IMR-90 (cell line): ENCODE data around the gene PSMG4. TPM values are rescaled to one million over a fixed set of nuclear protein-coding genes. Genes with fewer than 3 reads are reported as not detected.

ENCODE experiments used
- ATAC-seq: fragments of 200-7000 bp; cut with Tn5 transposase; 2 replicates; pipeline ENCODE4 v1.9.1; 2020; ENCODE audit warnings: low read depth, mild to moderate bottlenecking, moderate library complexity
- BruUV-seq: library from RNA; stranded (reverse); fragments of 400-500 nt; replicated peaks from 2 replicates; lab custom pipeline; 2021; lab: Mats Ljungman, UMichigan
- CTCF ChIA-PET: fragments of 300-600 bp; formaldehyde crosslinking; extraction: SDS; loops from one replicate; lab custom pipeline; 2021; ENCODE audit warnings: antibody characterized with exemption; lab: Yijun Ruan, JAX
- POLR2A ChIA-PET: fragments of 300-600 bp; sonication (Branson Sonifier 250); formaldehyde crosslinking; loops from one replicate; lab custom pipeline; 2022; ENCODE audit warnings: antibody characterized with exemption; ENCODE audit not compliant: unreplicated experiment; lab: Charles Lee
- DNase-seq: peaks from one replicate; pipeline ENCODE4 v3.0.0; 2013
- H2AFZ ChIP-seq: replicated peaks from 2 replicates; pipeline ENCODE3; 2013; ENCODE audit warnings: low read length, mild to moderate bottlenecking; ENCODE audit not compliant: poor library complexity
- H2AK5ac ChIP-seq: 2 replicates; pipeline ENCODE4 v1.6.1; 2013; ENCODE audit warnings: low read depth, low read length, inconsistent platforms
- H2AK9ac ChIP-seq: replicated peaks from 2 replicates; pipeline ENCODE3; 2013; ENCODE audit warnings: mild to moderate bottlenecking, low read depth, low read length, moderate library complexity; ENCODE audit not compliant: poor library complexity
- H2BK120ac ChIP-seq: 2 replicates; pipeline ENCODE4 v1.6.1; 2013; ENCODE audit warnings: low read depth, low read length, inconsistent platforms
- H2BK15ac ChIP-seq: 3 replicates; pipeline ENCODE4 v1.6.1; 2013; ENCODE audit warnings: low read depth, low read length, inconsistent platforms
- H2BK20ac ChIP-seq: 2 replicates; pipeline ENCODE4 v1.6.1; 2013; ENCODE audit warnings: low read depth, mild to moderate bottlenecking, inconsistent platforms, low read length, moderate library complexity
- H2BK5ac ChIP-seq: 2 replicates; pipeline ENCODE4 v1.6.1; 2013; ENCODE audit warnings: mild to moderate bottlenecking, low read depth, low read length, inconsistent platforms; ENCODE audit not compliant: poor library complexity, severe bottlenecking
- H3K14ac ChIP-seq: replicated peaks from 2 replicates; pipeline ENCODE4 v1.6.1; 2013; ENCODE audit warnings: low read depth, low read length, inconsistent platforms
- H3K18ac ChIP-seq: 2 replicates; pipeline ENCODE4 v1.6.1; 2013; ENCODE audit warnings: low read depth, low read length, control low read depth
- H3K23ac ChIP-seq: 2 replicates; pipeline ENCODE4 v1.6.1; 2013; ENCODE audit warnings: low read depth, low read length, inconsistent platforms
- H3K27ac ChIP-seq: 2 replicates; pipeline ENCODE4 v1.5.1; 2013; ENCODE audit warnings: mild to moderate bottlenecking, control low read depth, low read length; ENCODE audit not compliant: insufficient read depth
- H3K27me3 ChIP-seq: 2 replicates; pipeline ENCODE4 v1.6.1; 2013; ENCODE audit warnings: low read length; ENCODE audit not compliant: control insufficient read depth, insufficient read depth
- H3K36me3 ChIP-seq: 2 replicates; pipeline ENCODE4 v1.6.1; 2013; ENCODE audit warnings: low read length, mixed read lengths; ENCODE audit not compliant: control insufficient read depth, insufficient read depth
- H3K4ac ChIP-seq: 2 replicates; pipeline ENCODE4 v1.6.1; 2013; ENCODE audit warnings: low read depth, low read length, inconsistent platforms
- H3K4me1 ChIP-seq: 2 replicates; pipeline ENCODE4 v1.6.1; 2013; ENCODE audit warnings: low read length, mixed read lengths; ENCODE audit not compliant: control insufficient read depth, insufficient read depth
- H3K4me2 ChIP-seq: 2 replicates; pipeline ENCODE4 v1.6.1; 2013; ENCODE audit warnings: low read depth, mild to moderate bottlenecking, control low read depth, low read length, moderate library complexity
- H3K4me3 ChIP-seq: 2 replicates; pipeline ENCODE4 v1.5.1; 2013; ENCODE audit warnings: low read depth, mild to moderate bottlenecking, control low read depth, low read length, moderate library complexity; ENCODE audit not compliant: insufficient read depth
- H3K56ac ChIP-seq: 2 replicates; pipeline ENCODE4 v1.6.1; 2013; ENCODE audit warnings: low read length, inconsistent platforms; ENCODE audit not compliant: insufficient read depth; ENCODE audit errors: extremely low read depth
- H3K79me1 ChIP-seq, 2 experiments: 2 replicates each; pipeline ENCODE4 v1.6.1; 2013; ENCODE audit warnings: low read length in 2 of 2, inconsistent platforms in 1 of 2, low read depth in 1 of 2
- H3K9ac ChIP-seq: 2 replicates; pipeline ENCODE4 v1.6.1; 2013; ENCODE audit warnings: low read depth, low read length, control low read depth
- H3K9me1 ChIP-seq: 2 replicates; pipeline ENCODE4 v1.6.1; 2013; ENCODE audit warnings: low read length, inconsistent platforms; ENCODE audit not compliant: insufficient read depth
- H3K9me3 ChIP-seq: 2 replicates; pipeline ENCODE4 v1.6.1; 2013; ENCODE audit warnings: low read length; ENCODE audit not compliant: control insufficient read depth, insufficient read depth
- H4K20me1 ChIP-seq: 2 replicates; pipeline ENCODE4 v1.6.1; 2013; ENCODE audit warnings: low read length, inconsistent platforms; ENCODE audit not compliant: insufficient read depth
- H4K5ac ChIP-seq: 2 replicates; pipeline ENCODE4 v1.6.1; 2013; ENCODE audit warnings: mild to moderate bottlenecking, low read depth, low read length, control low read depth
- H4K8ac ChIP-seq, 2 experiments: 2 replicates each; pipeline ENCODE4 v1.6.1; 2013; ENCODE audit warnings: low read depth in 2 of 2, low read length in 2 of 2, control low read depth in 1 of 2, inconsistent platforms in 1 of 2
- H4K91ac ChIP-seq: 2 replicates; pipeline ENCODE4 v1.6.1; 2013; ENCODE audit warnings: low read depth, low read length, inconsistent platforms; ENCODE audit not compliant: insufficient read depth
- FOS ChIP-seq: fragments of 150-350 bp; IDR thresholded peaks from 2 replicates; pipeline ENCODE4 v1.6.1; 2016; ENCODE audit warnings: low read depth, low read length
- MAFK ChIP-seq: IDR thresholded peaks from 2 replicates; pipeline ENCODE4 v1.6.1; 2012; ENCODE audit warnings: low read depth, low read length, improper control_type of control experiment
- NFE2L2 ChIP-seq: fragments of 150-350 bp; IDR thresholded peaks from 2 replicates; pipeline ENCODE4 v1.6.1; 2016; ENCODE audit warnings: low read depth, mild to moderate bottlenecking, low read length
- RAD21 ChIP-seq: IDR thresholded peaks from 2 replicates; pipeline ENCODE4 v1.6.1; 2012; ENCODE audit warnings: low read length, improper control_type of control experiment
- SMC3 ChIP-seq: fragments of 150-350 bp; IDR thresholded peaks from 2 replicates; pipeline ENCODE4 v1.6.1; 2016; ENCODE audit warnings: low read depth, mild to moderate bottlenecking, antibody characterized with exemption, low read length, moderate library complexity
- WGBS, 2 experiments: methylation state at CpG; one replicate each; pipeline versions ENCODE4 v1.1.5 to v1.1.7; 2013; ENCODE audit warnings: missing lambda C conversion rate in 2 of 2; ENCODE audit not compliant: insufficient read length in 1 of 2; ENCODE audit errors: extremely low coverage in 2 of 2; 5-methylcytosine and 5-hydroxymethylcytosine counted together
- dilution Hi-C: fragments of 300-500 bp; cut with HindIII; formaldehyde crosslinking; loops from one replicate; pipeline ENCODE4 v1.14.3; 2018; ENCODE audit warnings: low sequenced_read_pairs; ENCODE audit not compliant: unreplicated experiment
- in situ Hi-C: fragments of 300-500 bp; cut with MboI; formaldehyde crosslinking; loops from 3 replicates; pipeline ENCODE4 v1.14.3; 2019; ENCODE audit warnings: low sequenced_read_pairs, inconsistent platforms, mixed read lengths
- intact Hi-C: fragments of 100-400 bp; cut with micrococcal nuclease; formaldehyde crosslinking; loops from 2 replicates; pipeline ENCODE4 v1.10.0; 2022
- polyA plus RNA-seq, 3 experiments: library from polyadenylated mRNA; depleted of rRNA; stranded (reverse); fragments of >200 nt; gene quantifications; 2 replicates each; pipeline ENCODE4 v1.2.3, GENCODE V29; 2012; ENCODE audit warnings: low replicate concordance in 1 of 3
- total RNA-seq: library from RNA; depleted of rRNA; stranded (reverse); fragments of >200 nt; gene quantifications from 2 replicates; pipeline ENCODE4 v1.2.3, GENCODE V29; 2012

The PSMG4 gene
- total and polyA plus RNA-seq, 2 of the 4 experiments (the other 2 are of a cell fraction): 5.6 to 13.4 TPM

DNA sequence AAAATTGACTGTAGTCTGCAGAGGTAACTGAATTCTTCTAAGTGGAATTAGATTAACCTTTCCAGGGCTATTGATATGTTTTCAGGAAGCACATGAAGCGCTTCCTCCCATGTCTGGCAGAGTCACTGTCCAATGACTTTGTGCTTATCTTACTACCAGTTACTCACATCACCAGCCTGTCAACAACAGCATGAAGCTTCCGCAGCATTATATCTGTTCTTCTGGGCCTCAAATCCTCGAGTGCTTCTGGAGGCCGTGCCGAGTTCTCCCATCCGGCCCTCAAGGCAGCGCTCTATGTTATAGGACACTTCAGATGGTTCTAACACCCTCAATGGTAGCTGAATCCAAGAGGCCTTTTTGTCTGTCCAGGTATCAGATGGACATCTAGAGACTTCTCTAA, 33.2 kb downstream of the PSMG4 start:
- dilution Hi-C loops: no loop called here
- no peak overlapping the region for H2AK9ac ChIP-seq
- intact Hi-C loops: no loop called here
- WGBS, 2 experiments: 80% methylated on average over 6 of the region's 7 CpGs; no CpG with 5 or more reads in 1 of the 2 experiments
- TF ChIP-seq MAFK (no peak), NFE2L2 (no peak), SMC3 (no peak), FOS (no peak), RAD21 (no peak)
- H2BK15ac ChIP-seq: no peak overlapping the region
- POLR2A ChIA-PET: no interaction called here
- no peak overlapping the region for H3K14ac ChIP-seq
- H3K79me1 ChIP-seq: no peaks in the 10 kb centered on the region
- no peaks in the 10 kb centered on the region for H3K36me3 ChIP-seq
- no peak overlapping the region for H3K4me3 ChIP-seq
- H3K9ac ChIP-seq: no peak overlapping the region
- no peak overlapping the region for H3K27ac ChIP-seq
- H3K23ac ChIP-seq: no peak overlapping the region
- no peak overlapping the region for H4K8ac ChIP-seq
- H3K9me1 ChIP-seq: no peaks in the 10 kb centered on the region
- ATAC-seq (no peak), DNase-seq (no peak)
- CTCF ChIA-PET: no interaction called here
- H4K91ac ChIP-seq: no peak overlapping the region
- no peak overlapping the region for H4K5ac ChIP-seq
- H3K18ac ChIP-seq: no peak overlapping the region
- H3K56ac ChIP-seq: no peak overlapping the region
- H3K9me3 ChIP-seq: no peaks in the 10 kb centered on the region
- peaks cover 14% of the 10 kb centered on the region; the same call in 1 of the 2 replicates for H3K27me3 ChIP-seq
- no peaks in the 10 kb centered on the region for H4K20me1 ChIP-seq
- no peaks in the 10 kb centered on the region for H3K4me1 ChIP-seq
- no peak overlapping the region for H2AFZ ChIP-seq
- H3K4ac ChIP-seq: no peak overlapping the region
- no peak overlapping the region for H2BK20ac ChIP-seq
- no peak overlapping the region for H2AK5ac ChIP-seq
- no TSS peak for BruUV-seq
- no peak overlapping the region for H3K4me2 ChIP-seq
- H2BK5ac ChIP-seq: no peak overlapping the region
- no peak overlapping the region for H2BK120ac ChIP-seq
- in situ Hi-C loops: no loop called here
